ENCODE data around the gene IL15.

The IL15 gene

GRCh38 chr4:141757287-141757686, 120.9 kb downstream of the IL15 start:
- DNase-seq (ENCODE audit: low read depth), result peak; percentile 28
- H3K4me3 ChIP-seq (ENCODE audit: low read depth, low read length), result no peak overlapping the region

DNA sequence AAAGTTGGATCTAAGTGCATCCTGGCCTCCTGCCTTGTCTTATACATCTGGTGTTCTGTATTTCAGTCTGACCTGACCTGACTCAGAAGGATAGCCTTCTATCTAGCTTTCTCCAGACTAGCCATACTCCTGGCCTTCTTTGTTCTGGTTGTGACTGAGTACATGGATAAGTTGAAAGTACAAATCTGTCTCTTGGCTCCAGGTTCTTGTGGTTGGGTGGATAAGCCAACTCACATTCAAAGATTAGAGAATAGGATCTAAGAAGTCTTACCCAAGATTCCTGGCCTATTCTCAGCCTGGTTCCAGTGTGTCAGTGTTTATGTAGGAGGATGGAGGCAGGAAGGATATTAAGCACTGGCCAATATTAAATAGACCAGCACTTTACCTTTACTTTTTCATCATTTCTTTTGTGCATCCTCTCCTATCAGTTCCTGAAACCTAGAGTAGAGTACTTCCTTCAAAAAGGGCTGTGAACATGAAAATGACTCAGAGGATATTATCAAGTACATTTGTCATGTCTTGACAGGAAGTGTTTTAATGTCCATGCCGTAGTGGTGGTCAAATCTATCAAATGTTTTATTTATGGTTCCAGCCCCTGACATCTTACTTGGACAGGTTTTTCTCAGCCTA, 123.5 kb downstream of the IL15 start:
- H3K4me3 ChIP-seq (ENCODE audit: low read depth, low read length), result no peak overlapping the region
- DNase-seq (ENCODE audit: low read depth), result peak; percentile 21

GRCh38 chr4:141761926-141762325, 125.5 kb downstream of the IL15 start:
- DNase-seq (ENCODE audit: low read depth), result no peak
- no peak overlapping the region for H3K4me3 ChIP-seq (ENCODE audit: low read depth, low read length)

DNA sequence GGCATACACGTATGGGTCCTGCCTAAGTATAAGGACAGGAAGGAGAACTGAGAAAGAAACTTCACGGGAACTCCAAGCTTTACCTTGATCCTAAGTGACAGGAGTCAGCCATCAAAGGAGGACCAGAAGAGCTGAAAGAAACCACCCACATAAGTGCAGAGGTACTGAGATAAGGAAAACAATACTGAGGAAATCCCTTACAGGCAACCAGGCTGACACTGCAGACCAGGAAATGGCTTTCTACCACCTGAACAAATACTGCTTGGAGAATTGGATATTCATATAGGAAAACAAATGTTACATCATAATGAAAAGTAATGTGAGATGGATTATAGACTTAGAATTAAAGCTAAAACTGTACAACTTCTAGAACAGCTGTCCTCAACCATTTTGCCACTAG, 127.0 kb downstream of the IL15 start:
- no peak overlapping the region for H3K4me3 ChIP-seq (ENCODE audit: low read depth, low read length)
- DNase-seq (ENCODE audit: low read depth), result no peak

DNA sequence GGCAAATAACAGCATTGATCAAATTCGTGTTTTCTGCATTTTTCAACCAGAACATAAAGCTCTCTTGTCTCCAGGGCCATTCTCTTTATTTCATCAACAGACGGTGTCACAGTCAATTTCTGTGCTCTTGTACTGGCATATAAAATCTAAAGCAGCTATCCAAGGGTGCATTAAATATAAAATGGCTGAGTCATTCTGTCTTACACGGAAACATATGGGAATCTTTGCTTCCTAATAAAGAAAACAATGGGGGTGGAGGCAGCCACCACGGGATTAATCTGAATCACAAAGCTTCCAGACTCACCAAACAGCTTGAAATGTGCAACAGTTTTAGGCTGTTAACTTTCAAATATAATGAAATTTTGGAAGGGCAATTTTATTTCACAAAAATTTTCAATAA, 132.6 kb downstream of the IL15 start:
- no peak overlapping the region for H3K4me3 ChIP-seq (ENCODE audit: low read depth, low read length)
- peak; percentile 65 for DNase-seq (ENCODE audit: low read depth)

DNA sequence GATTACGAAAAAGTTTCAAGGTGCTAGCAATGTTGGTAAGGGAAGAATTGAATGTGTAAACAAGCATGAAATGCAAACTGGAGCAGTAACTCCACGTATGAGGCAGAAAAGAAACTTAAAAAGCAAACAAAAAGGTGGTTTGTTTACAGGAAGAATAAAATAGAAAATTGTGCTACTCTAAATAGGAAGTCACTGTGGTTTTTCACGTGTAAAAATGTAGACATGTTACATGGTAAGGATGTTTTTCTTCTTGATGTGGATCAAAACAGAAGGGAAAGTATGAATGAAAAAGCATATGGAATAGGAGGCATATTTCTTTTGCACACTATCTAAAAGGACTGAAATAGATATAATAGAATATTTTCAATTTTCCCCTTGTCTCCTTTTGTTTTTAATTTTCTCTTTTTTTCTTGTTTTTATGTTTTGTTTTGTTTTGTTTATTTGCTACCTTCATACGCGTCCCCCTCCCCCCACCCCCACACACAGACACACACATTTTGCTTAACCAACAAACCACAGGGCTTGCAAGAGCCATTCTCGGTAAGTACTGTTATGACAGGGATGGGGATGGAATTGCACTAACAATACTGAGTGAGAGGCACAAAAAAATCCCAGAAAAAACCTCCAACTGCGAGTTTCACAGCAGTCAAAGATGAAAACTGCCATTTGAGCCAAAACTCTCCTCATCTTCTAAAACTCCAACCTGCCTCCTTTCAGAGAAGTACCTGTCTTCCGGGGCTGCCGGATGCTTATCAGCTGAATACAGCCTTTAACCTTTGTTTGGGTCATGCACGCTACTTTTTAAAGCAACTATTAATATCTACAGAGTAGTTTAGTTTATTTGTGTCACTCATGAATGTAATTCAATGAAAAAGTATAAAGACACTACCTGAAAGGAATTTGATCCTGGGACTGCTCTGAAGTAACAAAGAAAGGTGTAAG, 135.8 kb downstream of the IL15 start:
- no peak overlapping the region for H3K4me3 ChIP-seq (ENCODE audit: low read depth, low read length)

GRCh38 chr4:141772838-141773237, 136.5 kb downstream of the IL15 start:
- H3K4me3 ChIP-seq (ENCODE audit: low read depth, low read length), result no peak overlapping the region
- no peak for DNase-seq (ENCODE audit: low read depth)

More for the DNA sequence above, 135.8 kb downstream of the IL15 start:
- no peak for DNase-seq (ENCODE audit: low read depth)

- H3K4me3 ChIP-seq (ENCODE audit: low read depth, low read length), result no peak overlapping the region
- DNase-seq (ENCODE audit: low read depth), result no peak
These were observed 145.8 kb downstream of the IL15 start for GRCh38 chr4:141782205-141782604.

Data from skeletal muscle cell (primary cell).